Activated CD8-positive, alpha-beta T cell treated with anti-CD3 and anti-CD28 coated beads, Interleukin-2, amount 10 ng/mL, durations not matched to agents 7 days and 5 days (primary cell): ENCODE data around the gene COL9A1. TPM values are rescaled to one million over a fixed set of nuclear protein-coding genes. Genes with fewer than 3 reads are reported as not detected.

Experiments
- ATAC-seq: fragments of 150-1000 bp; cut with Tn5 transposase; one replicate; pipeline ENCODE4 v1.10.0; 2021; ENCODE audit warnings: moderate library complexity
- CTCF ChIA-PET: fragments of 350-600 bp; sonication (Branson Sonifier 250); formaldehyde crosslinking; loops from one replicate; lab custom pipeline; 2021; ENCODE audit warnings: antibody characterized with exemption; lab: Charles Lee
- POLR2A ChIA-PET: fragments of 350-600 bp; sonication (Branson Sonifier 250); formaldehyde crosslinking; loops from one replicate; lab custom pipeline; 2021; ENCODE audit warnings: antibody characterized with exemption; lab: Charles Lee
- DNase-seq: peaks from one replicate; pipeline ENCODE4 v3.0.0-alpha.2; 2020
- H3K27ac Mint-ChIP-seq: one replicate; pipeline ENCODE4 v1.8.0; 2021; ENCODE audit warnings: mild to moderate bottlenecking, mixed read lengths
- H3K27me3 Mint-ChIP-seq: one replicate; pipeline ENCODE4 v1.8.0; 2021; ENCODE audit warnings: low read depth, mixed read lengths
- H3K36me3 Mint-ChIP-seq: one replicate; pipeline ENCODE4 v1.8.0; 2021; ENCODE audit warnings: low read depth, mixed read lengths
- H3K4me1 Mint-ChIP-seq: one replicate; pipeline ENCODE4 v1.8.0; 2021; ENCODE audit warnings: low read depth, mixed read lengths
- H3K4me3 Mint-ChIP-seq: one replicate; pipeline ENCODE4 v1.8.0; 2021; ENCODE audit warnings: mild to moderate bottlenecking, mixed read lengths
- H3K9me3 Mint-ChIP-seq: one replicate; pipeline ENCODE4 v1.8.0; 2022; ENCODE audit warnings: mixed read lengths; ENCODE audit not compliant: insufficient read depth
- total RNA-seq, 2 experiments: library from RNA; stranded (reverse); gene quantifications; one replicate each; pipeline ENCODE4 v1.2.3, GENCODE V29; 2021

COL9A1 gene
- total RNA-seq, 2 experiments from 2014 or later, result not detected

DNA sequence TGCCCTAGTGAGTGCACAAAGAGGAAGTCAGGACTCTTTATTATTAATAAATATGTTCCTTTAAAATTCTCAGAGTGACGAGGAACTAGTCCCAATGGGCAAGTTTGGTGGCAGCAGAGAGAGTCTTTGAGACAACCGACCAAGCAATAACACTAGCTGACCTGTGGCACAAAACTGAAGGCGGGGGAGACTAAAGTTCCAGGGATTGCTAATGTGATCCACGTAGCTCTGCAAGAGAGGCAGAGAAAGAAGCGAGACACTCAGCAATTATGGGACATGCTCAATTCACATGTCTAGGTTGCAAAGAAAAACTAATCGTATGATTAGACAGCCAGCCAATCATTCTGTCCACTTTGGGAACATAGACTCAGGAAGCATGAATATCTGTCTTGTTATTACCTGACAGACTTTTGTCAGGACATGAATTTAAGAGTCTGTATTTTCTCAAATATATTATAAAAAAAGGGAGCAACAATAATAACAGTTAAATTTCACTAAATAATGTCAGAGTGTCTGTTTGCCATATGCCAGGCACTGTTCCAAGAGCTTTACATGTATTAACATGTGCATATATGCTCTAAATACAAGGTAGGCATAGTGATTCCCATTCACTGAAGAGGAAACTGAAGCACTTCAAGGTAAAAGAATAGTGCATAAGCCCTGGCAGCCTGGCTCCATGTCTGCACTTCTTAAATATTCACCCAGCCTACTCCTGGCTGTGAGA lies 81.0 kb downstream of the COL9A1 start:
- Mint-ChIP-seq H3K27me3 (peaks cover 7% of the 10 kb centered on the region), H3K27ac (no peak overlapping the region), H3K4me1 (no peaks in the 10 kb centered on the region), H3K9me3 (no peaks in the 10 kb centered on the region), H3K4me3 (no peak overlapping the region), H3K36me3 (no peaks in the 10 kb centered on the region)
- ChIA-PET POLR2A (no interaction called here), CTCF (interaction anchor here (0.7 to 3.0 kb wide), 17 partner anchors 9 to 734 kb away, joined by 3 to 42 read pairs (median 5); no protein-coding TSS in a partner anchor)
- DNase-seq, result no peak
- no peak for ATAC-seq

DNA sequence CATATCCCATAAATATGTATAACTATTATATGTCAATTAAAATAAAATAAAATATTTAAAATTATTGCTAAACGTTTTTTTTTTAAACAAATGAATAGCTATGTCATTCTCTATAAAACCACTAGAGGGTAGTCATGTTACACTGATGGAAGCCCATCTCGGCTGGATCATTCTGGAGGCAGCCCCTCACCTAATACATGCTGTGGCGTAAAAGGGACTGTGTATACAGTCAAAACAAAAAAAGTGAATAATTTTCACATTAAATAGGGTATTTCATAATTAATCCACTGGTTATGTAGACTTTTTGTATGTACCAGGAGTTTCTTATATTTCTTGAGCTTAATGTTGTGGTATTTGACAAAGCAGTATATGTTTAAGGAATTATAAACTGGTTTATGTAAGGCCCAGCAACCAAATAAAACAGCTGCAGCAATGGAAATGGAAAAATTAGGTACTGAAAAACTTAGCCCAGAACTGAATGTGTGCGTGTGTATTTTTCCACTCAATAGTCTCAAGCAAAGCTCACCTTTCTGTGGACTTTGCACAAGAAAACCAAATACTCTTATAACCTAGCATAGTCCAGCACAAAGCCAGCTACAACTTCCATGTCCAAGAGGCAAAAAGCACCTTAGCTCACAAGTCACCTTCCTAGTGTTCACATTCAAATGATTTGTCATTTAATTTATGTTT lies 81.7 kb downstream of the COL9A1 start:
- Mint-ChIP-seq H3K4me3 (no peak overlapping the region), H3K4me1 (no peaks in the 10 kb centered on the region), H3K27ac (no peak overlapping the region), H3K27me3 (peaks cover 7% of the 10 kb centered on the region), H3K9me3 (no peaks in the 10 kb centered on the region), H3K36me3 (no peaks in the 10 kb centered on the region)
- ChIA-PET POLR2A (no interaction called here), CTCF (interaction anchor here (0.5 to 3.0 kb wide), 20 partner anchors 9 to 735 kb away, joined by 3 to 42 read pairs (median 5); no protein-coding TSS in a partner anchor)
- DNase-seq (no peak), ATAC-seq (no peak)

DNA sequence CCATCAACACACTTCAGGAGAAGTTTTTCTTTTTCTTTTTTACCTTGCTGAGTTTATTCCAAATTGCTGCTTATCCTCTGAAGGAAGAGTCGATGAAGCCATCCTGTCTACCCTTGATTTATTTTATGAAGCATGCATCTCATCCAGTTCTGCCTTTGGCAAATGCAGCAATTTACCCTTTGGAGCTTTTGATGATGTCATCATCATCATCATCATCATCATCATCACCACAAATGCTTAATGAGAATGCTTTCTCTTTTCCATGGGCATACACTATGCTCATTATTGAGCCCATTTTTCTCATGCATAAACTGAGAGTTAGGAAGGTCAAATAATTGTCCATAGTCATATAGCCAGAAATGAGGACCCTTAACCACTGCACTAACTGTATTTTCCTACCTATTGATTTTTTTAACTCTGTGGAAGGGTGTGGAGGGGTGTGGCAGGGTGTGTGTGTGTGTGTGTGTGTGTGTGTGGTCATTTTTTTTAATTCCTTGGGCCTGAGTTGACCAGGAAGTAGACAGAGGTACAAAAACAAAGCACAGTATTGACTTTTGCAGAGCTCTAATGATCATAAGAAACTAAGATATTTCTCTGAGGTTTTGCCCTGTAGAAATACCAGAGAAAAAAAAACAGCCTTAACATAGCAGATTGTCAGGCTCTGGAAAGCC lies 82.8 kb downstream of the COL9A1 start:
- no peaks in the 10 kb centered on the region for H3K4me1 Mint-ChIP-seq
- POLR2A ChIA-PET, result no interaction called here
- DNase-seq (no peak), ATAC-seq (no peak)
- no peaks in the 10 kb centered on the region for H3K9me3 Mint-ChIP-seq
- H3K4me3 Mint-ChIP-seq, result no peak overlapping the region
- no peak overlapping the region for H3K27ac Mint-ChIP-seq
- H3K36me3 Mint-ChIP-seq, result no peaks in the 10 kb centered on the region
- CTCF ChIA-PET, result interaction anchor here (1.0 to 3.0 kb wide), 8 partner anchors 8 to 151 kb away, joined by 4 to 42 read pairs (median 6); no protein-coding TSS in a partner anchor
- peaks cover 7% of the 10 kb centered on the region for H3K27me3 Mint-ChIP-seq

DNA sequence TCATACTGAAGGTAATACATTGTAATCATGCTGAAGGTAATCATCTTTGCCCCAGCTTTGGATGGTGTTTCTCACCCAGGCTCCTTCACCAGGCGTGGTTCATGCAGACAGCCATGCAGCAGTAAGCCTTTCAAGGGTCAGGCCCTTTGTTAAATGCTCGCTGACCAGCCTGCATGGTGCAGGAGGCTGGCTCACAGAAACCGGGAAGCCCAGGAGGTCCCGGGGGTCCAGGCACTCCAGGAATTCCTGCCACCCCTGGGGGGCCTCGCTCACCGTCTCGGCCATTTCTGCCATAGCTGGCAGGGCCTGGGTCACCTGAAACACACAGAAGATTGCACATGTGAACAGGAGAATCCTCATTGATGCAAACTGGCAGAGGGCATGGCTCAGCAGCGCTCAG lies 86.1 kb downstream of the COL9A1 start:
- no peaks in the 10 kb centered on the region for H3K36me3 Mint-ChIP-seq
- ChIA-PET POLR2A (no interaction called here), CTCF (no interaction called here)
- no peaks in the 10 kb centered on the region for H3K9me3 Mint-ChIP-seq
- H3K27me3 Mint-ChIP-seq, result peaks cover 10% of the 10 kb centered on the region
- ATAC-seq, result no peak
- DNase-seq, result no peak
- no peaks in the 10 kb centered on the region for H3K4me1 Mint-ChIP-seq
- no peak overlapping the region for H3K4me3 Mint-ChIP-seq
- no peak overlapping the region for H3K27ac Mint-ChIP-seq

DNA sequence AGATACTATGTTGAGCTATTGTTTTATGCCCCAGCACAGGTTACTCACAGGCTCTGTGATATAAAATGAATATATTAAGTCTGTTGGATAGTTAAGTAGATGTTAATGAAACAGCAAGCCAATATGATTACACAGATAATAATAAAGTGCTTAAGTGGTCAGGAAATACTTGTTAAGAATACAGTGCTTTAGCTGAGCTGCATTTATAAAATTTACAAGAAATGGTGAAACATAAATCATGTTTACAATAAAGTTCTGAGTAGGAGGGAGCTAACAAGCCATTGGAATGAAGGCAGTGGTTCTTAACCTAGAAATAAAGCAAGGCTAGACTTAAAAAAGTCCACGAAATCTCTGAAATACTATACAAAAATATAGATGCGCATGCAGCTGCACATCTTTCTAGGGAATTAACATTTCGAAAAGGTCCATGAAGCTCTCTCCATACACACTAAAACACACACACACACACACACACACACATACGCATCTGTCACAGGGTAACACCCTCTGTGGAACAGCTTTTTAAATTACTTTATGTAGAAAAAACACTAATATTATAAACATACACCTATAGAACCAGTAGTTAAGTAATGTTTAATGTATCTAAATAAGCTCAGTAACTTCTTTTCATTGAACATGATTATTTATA lies 87.3 kb downstream of the COL9A1 start:
- ATAC-seq, result no peak
- H3K27ac Mint-ChIP-seq, result no peak overlapping the region
- no peaks in the 10 kb centered on the region for H3K9me3 Mint-ChIP-seq
- H3K27me3 Mint-ChIP-seq, result peaks cover 10% of the 10 kb centered on the region
- POLR2A ChIA-PET, result no interaction called here
- DNase-seq, result no peak
- H3K4me1 Mint-ChIP-seq, result no peaks in the 10 kb centered on the region
- H3K4me3 Mint-ChIP-seq, result no peak overlapping the region
- CTCF ChIA-PET, result no interaction called here
- H3K36me3 Mint-ChIP-seq, result no peaks in the 10 kb centered on the region

DNA sequence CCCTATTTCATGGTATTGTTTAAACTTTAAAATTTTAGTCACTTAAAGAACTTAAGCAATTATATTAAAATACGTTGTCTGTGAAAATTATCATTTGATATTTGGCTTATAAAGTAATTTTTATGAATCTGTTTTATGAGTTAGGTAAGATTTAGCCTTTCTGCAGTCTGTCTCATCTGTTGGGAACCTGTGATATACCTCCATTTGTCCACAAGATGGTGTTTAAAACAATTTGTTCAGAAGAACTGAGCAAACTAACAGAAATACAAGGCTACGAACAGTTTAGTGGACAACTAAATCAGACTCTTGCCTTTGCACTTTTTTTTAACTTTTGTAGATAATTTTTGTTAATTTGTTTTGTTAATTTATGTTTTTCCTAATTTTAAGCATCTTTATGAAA lies 92.4 kb downstream of the COL9A1 start:
- Mint-ChIP-seq H3K36me3 (no peaks in the 10 kb centered on the region), H3K27me3 (peaks cover 5% of the 10 kb centered on the region), H3K9me3 (no peaks in the 10 kb centered on the region), H3K27ac (no peak overlapping the region), H3K4me1 (no peaks in the 10 kb centered on the region), H3K4me3 (no peak overlapping the region)
- DNase-seq (no peak), ATAC-seq (no peak)
- ChIA-PET POLR2A (no interaction called here), CTCF (no interaction called here)

DNA sequence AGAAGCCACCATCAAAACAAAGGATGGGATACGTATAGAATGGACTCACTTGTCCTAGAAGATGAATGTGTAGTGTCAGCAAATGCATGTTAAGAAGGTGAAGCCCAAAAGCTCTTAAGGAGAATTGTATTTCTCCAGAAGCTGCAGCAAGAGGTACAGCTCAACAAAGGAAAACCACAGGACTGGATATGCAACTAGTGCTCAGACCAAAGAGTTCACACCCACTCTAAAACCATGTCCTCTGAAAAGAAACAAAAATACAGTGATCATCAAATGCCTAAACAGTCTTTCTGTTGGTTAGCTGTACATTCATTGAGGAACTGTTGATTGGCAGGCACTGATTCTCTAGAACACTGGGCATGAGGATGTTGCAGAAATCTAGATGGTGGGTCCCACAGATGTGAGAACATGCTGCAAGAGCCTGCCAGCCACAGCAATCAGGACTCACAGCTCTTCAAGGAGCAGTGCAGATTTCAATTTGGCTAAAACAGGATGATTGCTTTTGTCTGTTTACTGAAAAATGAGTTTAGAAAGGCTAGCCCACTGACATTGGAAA lies 94.6 kb downstream of the COL9A1 start:
- ChIA-PET POLR2A (interaction anchor here (0.6 kb wide), 1 partner anchor 190 kb away, joined by 3 read pairs; no protein-coding TSS in a partner anchor), CTCF (interaction anchor here (1.4 kb wide), 1 partner anchor 13 kb away, joined by 8 read pairs; no protein-coding TSS in a partner anchor)
- Mint-ChIP-seq H3K9me3 (no peaks in the 10 kb centered on the region), H3K4me1 (no peaks in the 10 kb centered on the region), H3K4me3 (no peak overlapping the region), H3K27ac (no peak overlapping the region), H3K27me3 (peaks cover 3% of the 10 kb centered on the region), H3K36me3 (no peaks in the 10 kb centered on the region)
- no peak for ATAC-seq
- no peak for DNase-seq

DNA sequence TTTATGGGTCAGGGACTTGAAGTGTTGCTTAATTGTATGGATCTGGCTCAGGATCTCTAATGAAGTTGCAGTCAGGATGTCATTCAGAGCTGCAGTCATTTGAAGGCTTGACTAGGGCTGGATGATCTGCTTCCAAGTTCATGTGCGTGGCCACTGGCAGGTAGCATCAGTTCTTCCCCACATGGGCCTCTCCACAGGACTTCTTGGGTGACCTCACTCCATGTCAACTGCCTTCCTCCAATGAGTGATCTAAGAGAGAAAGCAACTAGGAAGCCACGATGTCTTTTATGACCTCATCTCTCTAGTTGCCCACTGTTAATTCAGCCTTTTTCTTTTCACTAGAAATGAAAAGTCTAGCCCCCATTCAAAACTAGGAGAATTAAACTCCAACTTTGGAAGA lies 104.1 kb downstream of the COL9A1 start:
- Mint-ChIP-seq H3K27ac (no peak overlapping the region), H3K4me1 (no peaks in the 10 kb centered on the region), H3K27me3 (peaks cover 7% of the 10 kb centered on the region), H3K4me3 (no peak overlapping the region), H3K9me3 (no peaks in the 10 kb centered on the region), H3K36me3 (no peaks in the 10 kb centered on the region)
- no peak for DNase-seq
- ChIA-PET CTCF (no interaction called here), POLR2A (no interaction called here)
- ATAC-seq, result no peak

DNA sequence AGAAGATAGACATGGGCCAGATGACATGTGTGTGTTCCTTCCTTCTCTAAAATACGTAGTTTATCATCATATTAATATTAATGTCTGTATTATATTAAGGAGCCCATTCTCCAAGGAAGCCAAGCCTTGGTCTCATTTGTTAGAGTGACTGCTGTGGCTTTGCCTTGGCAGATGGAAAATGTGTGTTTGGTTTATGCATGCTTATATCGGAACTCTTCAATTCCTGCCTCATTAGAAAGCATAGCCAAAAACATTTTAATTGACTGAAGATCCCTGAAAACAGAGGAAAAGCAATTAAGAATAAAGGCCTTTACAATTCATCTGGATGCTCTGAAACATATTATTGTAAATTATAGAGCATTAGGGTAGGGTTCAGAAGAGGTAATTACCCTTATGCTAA lies 106.4 kb downstream of the COL9A1 start:
- no peaks in the 10 kb centered on the region for H3K9me3 Mint-ChIP-seq
- no peak for ATAC-seq
- no peak overlapping the region for H3K27ac Mint-ChIP-seq
- DNase-seq, result no peak
- no peaks in the 10 kb centered on the region for H3K4me1 Mint-ChIP-seq
- CTCF ChIA-PET, result no interaction called here
- POLR2A ChIA-PET, result no interaction called here
- H3K27me3 Mint-ChIP-seq, result peaks cover 10% of the 10 kb centered on the region
- H3K4me3 Mint-ChIP-seq, result no peak overlapping the region
- no peaks in the 10 kb centered on the region for H3K36me3 Mint-ChIP-seq

DNA sequence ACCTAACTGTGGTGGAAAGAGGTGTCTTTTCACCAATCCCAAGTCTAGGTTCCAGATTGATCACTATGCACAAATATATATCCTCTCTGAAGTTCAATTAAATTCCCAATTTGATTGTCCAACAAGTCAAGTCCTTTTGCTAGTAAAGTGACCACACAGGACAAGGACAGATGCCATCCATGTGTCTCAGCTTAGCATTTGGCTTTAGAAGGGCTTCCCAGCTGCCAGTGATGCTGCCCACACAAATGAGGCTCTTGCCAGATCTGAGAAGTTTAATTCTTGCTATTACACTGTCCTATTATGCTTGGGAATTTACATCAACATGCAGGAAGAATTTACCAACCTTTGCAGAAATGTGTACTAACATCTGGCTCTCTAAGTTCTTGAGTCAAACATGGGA lies 108.5 kb downstream of the COL9A1 start:
- Mint-ChIP-seq H3K27ac (no peak overlapping the region), H3K9me3 (no peaks in the 10 kb centered on the region), H3K4me1 (no peaks in the 10 kb centered on the region), H3K27me3 (peaks cover 3% of the 10 kb centered on the region), H3K4me3 (no peak overlapping the region), H3K36me3 (no peaks in the 10 kb centered on the region)
- DNase-seq, result no peak
- ChIA-PET POLR2A (no interaction called here), CTCF (no interaction called here)
- no peak for ATAC-seq

DNA sequence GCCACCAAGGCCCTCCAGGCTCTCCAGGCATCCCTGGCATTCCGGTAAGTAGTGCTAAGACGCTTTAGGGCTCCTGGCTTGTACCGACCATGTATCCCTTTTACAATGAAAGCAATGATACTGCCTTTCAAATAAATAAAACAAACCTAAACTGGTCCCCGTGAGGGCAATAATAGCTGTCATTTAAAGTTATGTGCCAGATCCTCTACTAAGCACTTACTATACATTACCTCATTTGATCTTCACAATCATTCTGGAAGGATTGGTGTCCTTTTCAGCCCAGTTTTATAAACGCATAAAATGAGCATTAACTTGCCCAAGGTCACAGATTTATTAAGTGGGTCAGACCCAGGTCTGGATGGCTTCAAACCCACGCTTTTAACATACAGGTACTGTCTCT lies 114.7 kb downstream of the COL9A1 start:
- Mint-ChIP-seq H3K36me3 (no peaks in the 10 kb centered on the region), H3K4me3 (no peak overlapping the region), H3K27me3 (peaks cover 3% of the 10 kb centered on the region), H3K4me1 (no peaks in the 10 kb centered on the region), H3K9me3 (no peaks in the 10 kb centered on the region), H3K27ac (no peak overlapping the region)
- POLR2A ChIA-PET, result no interaction called here
- ATAC-seq (no peak), DNase-seq (no peak)
- CTCF ChIA-PET, result no interaction called here
